Stimulated activated CD4-positive, alpha-beta T cell treated with anti-CD3 and anti-CD28 coated beads, Interleukin-4, amount 100 ng/mL, for 1 hour (primary cell): Measurements from ENCODE around the gene SPAG6.
A peak's percentile ranks its signal among the peaks of the same experiment; 100 is the strongest.

Source experiments
- DNase-seq: peaks from one replicate; pipeline ENCODE4 v3.0.0-alpha.2; 2020

The SPAG6 gene

GRCh38 chr10:22322641-22323160 is 22.6 kb upstream of the SPAG6 start:
- DNase-seq = no peak

DNA sequence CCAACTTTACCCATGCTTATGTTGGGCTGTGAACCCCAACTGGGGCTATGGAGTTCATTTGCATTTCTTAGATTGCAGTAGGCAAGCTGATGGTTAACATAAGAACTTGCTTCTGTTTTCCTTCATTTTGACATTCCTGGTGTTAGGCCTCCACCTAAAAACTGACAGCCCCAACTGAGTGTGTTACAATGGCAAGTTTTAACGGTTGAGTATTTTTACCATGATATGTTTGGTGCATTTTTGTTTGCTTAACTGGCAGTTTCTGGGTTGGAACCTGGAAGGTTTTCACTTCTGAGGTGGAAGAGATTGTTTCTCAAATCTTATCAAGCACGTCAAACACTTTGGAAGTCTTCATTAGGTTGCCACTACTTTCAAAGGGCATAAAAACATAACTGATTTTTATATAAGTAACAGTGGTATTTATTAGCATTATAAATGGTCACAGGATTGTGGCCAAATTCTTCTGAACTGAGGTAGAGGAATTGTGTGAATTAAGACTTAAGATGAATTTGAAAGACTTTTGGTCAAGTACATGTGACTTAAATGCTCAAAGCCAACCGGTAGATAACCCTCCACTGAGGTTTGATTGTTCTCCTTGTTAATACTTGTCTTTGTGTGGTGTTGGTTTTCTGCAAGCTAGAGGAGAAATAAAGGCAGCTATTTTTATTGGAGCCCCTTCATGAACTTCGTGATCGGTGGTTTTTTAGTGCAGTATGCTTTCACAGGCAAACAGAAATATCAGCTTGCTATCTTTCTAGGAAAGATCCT is 21.6 kb upstream of the SPAG6 start:
- DNase-seq = no peak

DNA sequence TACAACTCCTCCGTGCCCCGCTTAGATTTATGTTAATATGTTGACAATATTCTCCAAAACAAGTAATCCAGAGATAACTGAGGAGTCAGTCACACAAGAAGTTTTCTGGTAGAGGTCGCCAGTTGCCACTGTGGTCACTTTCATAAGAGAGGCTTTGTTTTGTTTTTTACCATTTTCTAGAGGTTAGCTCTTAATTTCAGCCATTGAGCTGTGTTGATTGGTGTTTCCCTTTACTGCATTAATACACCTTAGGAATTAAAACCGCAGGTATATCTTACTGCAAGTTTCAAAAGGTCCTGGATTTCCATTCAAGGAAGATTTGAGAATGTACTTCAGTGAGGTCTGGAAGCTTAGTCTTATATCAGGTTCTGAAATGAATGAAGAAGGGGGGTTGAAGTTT is 20.9 kb upstream of the SPAG6 start:
- no peak for DNase-seq

DNA sequence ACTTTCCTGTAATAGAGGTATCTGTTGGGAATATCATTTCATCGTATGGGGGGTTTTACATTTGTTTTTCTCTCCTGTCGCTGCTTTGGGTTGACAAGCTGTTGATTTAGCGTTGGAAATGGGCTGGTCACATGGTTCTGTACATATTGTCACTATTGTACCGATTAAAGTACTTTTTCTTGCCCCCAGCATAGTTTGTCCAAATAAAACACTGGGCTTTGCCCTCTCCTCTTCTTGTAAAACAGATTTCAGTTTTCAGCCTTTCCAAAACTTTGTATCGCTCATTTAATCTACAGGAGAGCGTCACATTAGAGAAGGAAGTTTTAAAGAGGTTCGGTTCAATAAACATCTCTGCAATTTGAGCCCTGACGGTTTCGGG is 20.4 kb upstream of the SPAG6 start:
- DNase-seq = no peak

DNA sequence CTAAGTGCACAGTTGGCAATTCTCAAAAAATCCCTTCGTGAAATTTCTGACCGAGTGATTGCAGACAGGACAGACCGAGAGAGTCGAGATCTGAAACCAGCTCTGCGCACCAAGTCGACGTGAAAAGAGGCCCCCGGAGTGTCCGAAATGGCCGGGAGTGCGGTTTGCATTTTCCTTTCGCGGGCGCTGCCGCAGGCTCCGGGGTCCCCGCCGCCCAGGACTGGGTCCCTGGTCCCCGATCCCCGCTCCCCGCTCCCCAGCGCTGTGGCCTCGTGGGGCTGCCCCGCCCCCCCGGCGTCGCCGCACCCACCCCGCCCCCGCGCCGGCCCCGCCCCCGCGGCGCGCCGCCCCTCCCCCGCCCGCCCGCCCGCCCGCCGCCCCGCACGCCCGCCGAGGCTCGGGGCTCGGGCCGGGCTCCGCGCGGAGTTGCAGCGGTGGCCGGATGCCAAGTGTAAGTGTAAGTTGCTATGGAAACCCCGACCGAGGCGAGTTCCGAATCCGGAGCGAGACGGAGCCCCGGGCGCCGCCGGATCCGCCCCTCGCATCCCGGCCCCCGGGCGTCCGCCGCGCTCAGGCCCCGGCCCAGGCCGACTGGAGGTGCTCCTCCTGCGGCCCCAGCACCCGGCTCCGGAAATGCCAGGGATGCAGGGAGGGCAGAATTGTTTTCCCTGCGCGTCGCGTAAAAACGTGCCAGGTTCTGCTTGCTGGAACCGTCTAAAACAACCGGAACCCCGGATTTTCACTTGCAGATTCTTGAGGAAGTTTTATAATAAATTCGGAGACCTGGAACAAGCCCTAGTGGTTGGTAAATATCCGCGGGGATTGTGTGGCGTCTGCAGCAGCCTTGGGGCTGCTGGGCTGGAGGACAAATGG is 19.8 kb upstream of the SPAG6 start:
- DNase-seq = peak; percentile 62

GRCh38 chr10:22326145-22326702 is 19.1 kb upstream of the SPAG6 start:
- no peak for DNase-seq

GRCh38 chr10:22329150-22329549 is 16.1 kb upstream of the SPAG6 start:
- no peak for DNase-seq

- no peak for DNase-seq
Observed at GRCh38 chr10:22332116-22332692, 13.1 kb upstream of the SPAG6 start.

- no peak for DNase-seq
Observed at GRCh38 chr10:22333167-22333974, 11.9 kb upstream of the SPAG6 start.

DNA sequence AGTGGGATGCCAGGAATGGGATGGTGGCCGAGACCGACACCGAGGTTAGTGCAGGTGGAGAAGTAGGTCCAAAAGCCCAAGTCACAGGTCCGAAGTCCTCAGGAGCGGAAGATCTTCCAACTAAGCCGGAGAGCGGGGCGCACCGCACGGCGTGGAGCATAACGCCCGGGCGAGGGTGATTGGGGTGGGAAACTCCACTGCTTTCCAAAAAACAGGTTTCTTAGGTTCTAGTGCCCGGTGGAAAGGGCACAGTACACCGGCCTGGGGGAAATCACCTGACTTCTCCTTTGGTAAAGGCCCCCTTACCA is 11.4 kb upstream of the SPAG6 start:
- DNase-seq = no peak

- DNase-seq = no peak
Observed at GRCh38 chr10:22334414-22335172, 10.7 kb upstream of the SPAG6 start.

GRCh38 chr10:22335173-22335933 is 9.9 kb upstream of the SPAG6 start:
- DNase-seq = peak; percentile 58

DNA sequence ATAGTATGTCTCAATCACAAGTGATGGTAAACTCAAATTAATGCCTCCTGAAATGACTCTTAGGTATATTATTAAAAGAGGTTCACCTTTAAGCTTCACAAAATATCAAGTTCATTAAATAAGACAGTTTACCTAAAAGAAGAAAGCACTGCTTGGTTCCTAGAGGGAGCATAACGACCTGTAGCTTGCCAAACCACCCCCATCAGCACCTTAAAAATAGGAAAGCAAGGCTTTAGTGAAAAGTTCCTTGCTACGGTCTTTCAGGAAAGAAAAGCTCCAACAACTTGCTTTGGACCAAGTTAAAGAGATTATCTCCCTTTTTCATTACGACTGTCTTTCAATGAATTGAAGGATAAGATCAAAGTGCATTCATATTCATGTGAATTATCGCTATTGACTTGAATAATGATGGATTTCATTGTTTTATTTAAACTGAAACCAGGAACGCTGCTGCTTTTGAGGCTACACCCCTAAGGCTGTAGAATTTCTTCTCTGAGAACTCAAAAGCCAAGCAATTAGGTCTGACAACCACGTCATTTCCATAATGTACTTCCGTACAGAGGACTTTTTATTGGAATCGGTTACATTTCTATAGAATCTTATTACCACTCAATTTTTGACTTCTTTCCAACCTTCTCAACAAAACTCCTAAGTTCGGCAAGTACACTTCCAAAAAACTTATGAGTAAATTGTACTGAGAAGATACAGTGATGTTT is 7.0 kb upstream of the SPAG6 start:
- no peak for DNase-seq

DNA sequence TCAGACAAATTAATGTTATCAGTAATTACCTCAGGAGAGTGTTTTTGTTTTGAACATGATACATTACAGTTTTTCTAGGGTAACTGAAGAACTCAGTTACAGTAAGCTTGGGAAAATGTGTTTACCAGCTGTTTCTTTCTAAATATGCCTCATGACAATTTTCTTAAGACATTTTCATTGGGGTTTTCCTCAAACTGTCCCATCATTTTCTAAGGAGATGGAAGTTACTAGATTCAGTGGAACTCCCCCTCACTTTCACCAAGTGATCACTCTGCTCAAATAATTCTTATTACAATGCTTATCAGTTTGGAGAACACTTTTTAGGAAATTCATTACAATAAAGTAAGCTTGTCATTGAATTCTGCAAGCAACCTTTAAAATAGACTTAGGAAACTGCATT is 6.4 kb upstream of the SPAG6 start:
- DNase-seq = no peak

DNA sequence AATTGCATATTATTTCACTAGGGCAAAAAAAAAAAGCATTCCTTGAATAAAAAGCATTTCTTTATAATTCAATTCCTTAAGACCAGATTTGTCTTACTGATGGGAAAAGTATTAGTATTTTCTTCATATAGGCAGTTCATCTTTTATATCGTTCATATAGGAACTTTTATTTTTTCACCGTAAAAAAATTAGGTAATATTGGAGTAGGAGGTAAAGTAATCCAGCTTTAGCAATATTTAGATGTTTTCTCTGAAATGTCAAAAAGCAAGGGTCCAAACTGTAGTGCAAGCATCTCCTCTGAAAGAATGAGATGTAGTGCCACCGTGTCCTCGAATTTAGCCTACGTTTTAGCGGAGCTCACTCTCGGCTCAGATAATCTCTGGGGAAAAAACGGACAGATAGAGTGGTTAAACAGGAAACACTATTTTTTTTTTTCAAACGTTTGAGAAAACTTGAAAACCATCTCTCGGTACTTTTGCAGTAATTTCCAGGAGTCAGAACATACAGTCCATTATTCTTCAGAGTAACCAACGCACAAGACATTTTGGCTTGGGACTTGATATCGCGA is 5.5 kb upstream of the SPAG6 start:
- DNase-seq = no peak

GRCh38 chr10:22340329-22341189 is 4.7 kb upstream of the SPAG6 start:
- peak; percentile 58 for DNase-seq

DNA sequence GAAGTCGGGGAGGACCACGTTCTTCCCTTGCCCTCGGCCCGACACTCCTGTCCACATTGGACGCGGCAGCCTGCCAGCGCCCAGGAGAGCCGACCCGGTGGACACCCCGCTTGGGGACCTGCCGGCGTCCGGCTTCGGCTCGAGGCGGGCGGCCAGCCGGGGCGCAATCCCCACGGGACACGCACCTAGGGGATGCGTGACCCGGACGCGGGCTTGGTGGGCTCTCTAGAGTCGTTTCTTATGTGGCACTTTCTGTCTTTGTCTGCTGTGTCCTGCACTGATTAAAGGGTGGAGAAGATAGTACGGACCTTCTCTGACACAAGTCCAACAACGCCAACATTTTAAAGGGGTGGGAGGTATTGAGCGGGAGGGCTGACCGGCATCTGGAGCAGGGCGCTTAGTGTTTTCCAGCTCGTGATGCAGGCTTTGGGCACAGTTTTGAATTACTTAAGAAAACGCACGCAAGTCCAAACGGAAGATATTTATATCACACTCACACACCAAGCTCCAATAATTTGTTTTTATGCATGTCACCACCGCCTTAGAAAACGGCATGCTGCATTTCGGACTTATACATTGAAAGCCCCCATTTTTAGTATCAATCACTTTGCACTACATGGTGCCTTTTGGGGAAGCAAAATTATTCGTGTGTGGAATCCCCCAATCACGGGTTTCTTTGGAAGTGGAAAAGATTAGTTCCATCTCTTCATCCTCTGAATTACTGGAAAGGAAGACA is 3.9 kb upstream of the SPAG6 start:
- no peak for DNase-seq

GRCh38 chr10:22341926-22342196 is 3.4 kb upstream of the SPAG6 start:
- DNase-seq = no peak

- DNase-seq = no peak
Observed at GRCh38 chr10:22342421-22342820, 2.9 kb upstream of the SPAG6 start.
